Kidney epithelial cell (primary cell): ENCODE measurements around the gene PRDX3. TPM values are rescaled to one million over a fixed set of nuclear protein-coding genes. Genes with fewer than 3 reads are reported as not detected.

Experiments used
- DNase-seq: peaks from one replicate; pipeline ENCODE4 v3.0.0-alpha.2; 2010; ENCODE audit warnings: low read depth
- H3K27me3 ChIP-seq: 2 replicates; pipeline ENCODE4 v1.6.0; 2011; ENCODE audit warnings: low read length; ENCODE audit not compliant: control insufficient read depth, insufficient read depth
- H3K36me3 ChIP-seq: 2 replicates; pipeline ENCODE4 v1.5.1; 2011; ENCODE audit warnings: low read length; ENCODE audit not compliant: control insufficient read depth, insufficient read depth
- H3K4me3 ChIP-seq: 2 replicates; pipeline ENCODE4 v1.5.1; 2011; ENCODE audit warnings: low read depth, mild to moderate bottlenecking, control low read depth, low read length
- total RNA-seq: library from RNA; depleted of rRNA; stranded (reverse); fragments of >200 nt; gene quantifications from 2 replicates; pipeline ENCODE4 v1.2.3, GENCODE V29; 2015
- TF ChIP-seq, protein P1 (sequence below): IDR thresholded peaks from 2 replicates; pipeline ENCODE4 v1.5.1; 2011; ENCODE audit warnings: mild to moderate bottlenecking, moderate library complexity, low read length, control low read depth, inconsistent platforms; ENCODE audit not compliant: insufficient read depth, poor library complexity, severe bottlenecking

Gene PRDX3
- total RNA-seq, 1 donor from 2014 or later: 143 TPM

DNA sequence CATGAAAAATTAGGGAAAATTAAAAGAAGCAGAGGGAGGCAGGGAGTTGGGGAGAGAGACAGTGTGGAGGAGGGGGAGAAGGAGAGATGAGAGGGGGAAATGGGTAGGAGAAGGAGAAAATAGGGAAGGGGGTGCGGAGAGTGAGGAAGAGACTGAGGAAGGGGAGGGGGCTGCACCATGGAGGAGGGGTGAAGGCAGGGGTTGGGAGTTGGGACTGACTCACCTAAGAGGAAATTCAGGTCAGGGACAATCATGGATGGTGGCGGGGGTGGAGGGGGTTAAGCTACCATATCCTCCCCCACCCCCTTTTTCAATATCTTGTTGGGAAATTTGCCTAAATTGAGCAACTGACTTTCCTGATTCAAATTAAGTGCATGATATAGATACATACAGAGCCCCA, 36.8 kb upstream of the PRDX3 start:
- DNase-seq: no peak
- TF ChIP-seq, protein P1, sequence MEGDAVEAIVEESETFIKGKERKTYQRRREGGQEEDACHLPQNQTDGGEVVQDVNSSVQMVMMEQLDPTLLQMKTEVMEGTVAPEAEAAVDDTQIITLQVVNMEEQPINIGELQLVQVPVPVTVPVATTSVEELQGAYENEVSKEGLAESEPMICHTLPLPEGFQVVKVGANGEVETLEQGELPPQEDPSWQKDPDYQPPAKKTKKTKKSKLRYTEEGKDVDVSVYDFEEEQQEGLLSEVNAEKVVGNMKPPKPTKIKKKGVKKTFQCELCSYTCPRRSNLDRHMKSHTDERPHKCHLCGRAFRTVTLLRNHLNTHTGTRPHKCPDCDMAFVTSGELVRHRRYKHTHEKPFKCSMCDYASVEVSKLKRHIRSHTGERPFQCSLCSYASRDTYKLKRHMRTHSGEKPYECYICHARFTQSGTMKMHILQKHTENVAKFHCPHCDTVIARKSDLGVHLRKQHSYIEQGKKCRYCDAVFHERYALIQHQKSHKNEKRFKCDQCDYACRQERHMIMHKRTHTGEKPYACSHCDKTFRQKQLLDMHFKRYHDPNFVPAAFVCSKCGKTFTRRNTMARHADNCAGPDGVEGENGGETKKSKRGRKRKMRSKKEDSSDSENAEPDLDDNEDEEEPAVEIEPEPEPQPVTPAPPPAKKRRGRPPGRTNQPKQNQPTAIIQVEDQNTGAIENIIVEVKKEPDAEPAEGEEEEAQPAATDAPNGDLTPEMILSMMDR: no peak
- Histone ChIP-seq H3K27me3 (no peaks in the 10 kb centered on the region), H3K4me3 (no peak overlapping the region), H3K36me3 (no peaks in the 10 kb centered on the region)

DNA sequence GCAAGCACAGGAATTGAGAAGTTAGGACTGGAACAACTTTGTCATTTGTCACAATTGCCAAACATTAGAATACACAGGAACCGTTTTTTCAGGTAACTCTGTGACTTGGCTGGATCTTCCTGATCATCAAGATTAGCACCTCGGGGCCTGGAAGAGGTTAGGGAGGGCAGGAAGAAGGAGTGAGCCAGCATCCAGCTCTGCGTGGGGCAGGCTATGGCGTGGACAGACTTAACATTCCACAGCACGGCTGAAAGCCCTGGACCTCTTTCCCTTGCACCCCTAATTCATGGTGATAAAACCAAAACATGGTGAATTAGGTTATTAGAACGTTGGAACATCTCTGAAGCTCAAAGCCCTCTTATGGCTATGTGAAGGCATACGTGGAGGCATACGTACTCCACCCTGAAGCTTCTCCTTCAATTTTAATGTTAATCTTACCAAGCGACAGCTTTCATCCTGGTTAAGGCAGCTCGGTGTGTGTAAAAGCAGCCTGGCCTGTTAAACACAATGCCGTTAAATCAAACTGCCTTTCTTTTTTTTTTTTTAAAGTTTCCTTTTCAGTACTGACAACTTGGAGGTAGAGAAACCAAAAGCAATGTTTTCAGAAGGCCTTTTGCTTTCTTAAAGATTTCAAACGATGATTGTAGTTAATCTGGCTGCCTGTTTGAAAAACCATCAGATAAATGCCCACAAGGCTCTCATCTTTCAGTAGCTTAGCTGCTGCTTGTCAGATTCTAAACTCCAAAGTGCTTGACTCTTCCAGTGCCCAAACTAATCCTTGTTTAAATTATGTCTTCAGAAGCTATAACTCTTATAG, 33.2 kb upstream of the PRDX3 start:
- Histone ChIP-seq H3K4me3 (no peak overlapping the region), H3K36me3 (no peaks in the 10 kb centered on the region), H3K27me3 (no peaks in the 10 kb centered on the region)
- TF ChIP-seq, protein P1: no peak
- DNase-seq: no peak

DNA sequence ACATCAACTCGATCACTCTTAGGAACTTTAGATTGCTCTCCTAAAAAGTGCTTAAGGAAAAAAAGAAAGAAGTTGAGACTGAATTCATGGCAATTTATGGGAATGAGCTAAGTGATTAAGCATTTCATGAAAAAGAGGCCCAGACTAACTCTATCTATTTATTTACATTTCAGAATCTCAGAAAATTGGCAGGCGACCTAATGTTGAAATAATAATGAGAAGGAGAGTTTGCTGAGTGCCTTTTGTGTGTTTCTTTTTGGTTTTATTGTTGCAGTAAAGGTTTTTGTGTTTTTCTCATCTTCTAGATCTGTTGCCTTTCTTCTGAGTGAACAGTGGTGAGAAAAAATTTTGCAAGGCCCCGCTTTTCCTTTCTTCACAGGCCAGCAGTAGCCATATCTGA, 32.6 kb upstream of the PRDX3 start:
- DNase-seq: no peak
- Histone ChIP-seq H3K36me3 (no peaks in the 10 kb centered on the region), H3K27me3 (no peaks in the 10 kb centered on the region), H3K4me3 (no peak overlapping the region)
- TF ChIP-seq, protein P1: no peak

DNA sequence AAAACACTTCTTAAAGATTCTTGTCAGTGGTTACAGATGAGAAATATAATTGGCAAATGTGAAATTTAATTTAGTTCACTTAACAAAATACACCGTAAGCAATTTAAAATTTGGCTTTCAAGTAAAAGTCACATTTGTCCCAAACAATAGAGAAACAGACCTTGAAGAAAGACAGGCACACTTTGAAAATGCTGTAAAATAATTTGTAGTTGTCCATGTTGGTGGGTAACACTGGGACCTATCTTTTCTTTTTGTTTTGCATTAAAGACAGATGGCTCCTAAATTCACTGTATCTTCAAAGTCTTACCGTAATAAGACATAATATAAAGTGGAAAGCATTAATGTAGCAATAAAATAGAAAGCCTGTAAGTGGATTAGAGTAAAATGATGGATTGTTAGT, 32.0 kb upstream of the PRDX3 start:
- H3K27me3 ChIP-seq: no peaks in the 10 kb centered on the region
- no peak overlapping the region for H3K4me3 ChIP-seq
- TF ChIP-seq, protein P1: no peak
- no peak for DNase-seq
- no peaks in the 10 kb centered on the region for H3K36me3 ChIP-seq

DNA sequence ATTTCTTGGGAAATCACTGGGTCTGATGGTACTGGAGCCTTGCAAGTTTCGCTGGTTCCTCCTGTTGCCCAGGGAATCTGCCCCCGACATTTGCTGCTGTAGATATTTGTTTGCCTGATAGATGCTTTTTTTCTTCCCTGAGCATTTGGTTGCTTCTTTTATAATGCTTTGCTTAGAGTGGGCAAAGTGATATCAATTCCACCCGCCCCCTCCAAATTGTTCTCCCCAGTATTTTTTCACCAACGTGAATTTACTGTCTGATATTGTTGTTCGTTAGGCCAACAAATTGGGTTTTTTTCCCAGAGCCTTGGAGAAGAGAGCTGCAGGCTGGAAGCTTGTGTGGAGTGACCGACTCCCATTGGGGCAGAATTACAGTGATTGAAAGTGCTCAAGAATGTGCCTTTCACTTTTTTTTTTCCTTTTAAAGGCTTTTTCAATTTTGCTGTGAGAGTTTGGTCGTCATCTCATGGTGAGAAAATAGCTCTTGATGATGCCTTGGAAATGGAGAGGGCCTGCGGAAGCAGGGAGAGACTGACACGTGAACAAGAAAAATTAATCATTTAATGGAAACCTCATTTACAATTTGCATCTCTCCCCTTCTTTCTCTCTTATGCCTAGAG, 31.2 kb upstream of the PRDX3 start:
- Histone ChIP-seq H3K27me3 (no peaks in the 10 kb centered on the region), H3K36me3 (no peaks in the 10 kb centered on the region), H3K4me3 (no peak overlapping the region)
- TF ChIP-seq, protein P1: no peak
- DNase-seq: no peak
